Liver (tissue), 9 donors: ENCODE data around the gene TMPRSS5. TPM values are rescaled to one million over a fixed set of nuclear protein-coding genes. Genes with fewer than 3 reads are reported as not detected.

Experiments
- DNase-seq: peaks from one replicate; pipeline ENCODE4 v3.0.0-alpha.2; 2017; ENCODE audit warnings: low spot score
- H3K27ac ChIP-seq, 2 donors: one replicate each; pipeline ENCODE4 v1.7.0; 2013; ENCODE audit warnings: inconsistent platforms in 2 of 2, low read length in 2 of 2, control low read depth in 1 of 2, low read depth in 1 of 2, mild to moderate bottlenecking in 1 of 2
- H3K27me3 ChIP-seq, 4 donors: one replicate each; pipeline versions ENCODE4 v1.6.1 to v1.7.0; 2013; ENCODE audit warnings: low read length in 3 of 4, inconsistent platforms in 1 of 4, mild to moderate bottlenecking in 1 of 4, moderate library complexity in 1 of 4; ENCODE audit not compliant: control insufficient read depth in 4 of 4, insufficient read depth in 4 of 4
- H3K36me3 ChIP-seq, 4 donors: one replicate each; pipeline versions ENCODE4 v1.6.1 to v1.7.0; 2013; ENCODE audit warnings: low read length in 3 of 4, mild to moderate bottlenecking in 3 of 4, low read depth in 1 of 4, moderate library complexity in 1 of 4; ENCODE audit not compliant: control insufficient read depth in 4 of 4, insufficient read depth in 3 of 4
- H3K4me1 ChIP-seq, 4 donors: one replicate each; pipeline versions ENCODE4 v1.6.1 to v1.7.0; 2013; ENCODE audit warnings: low read length in 3 of 4, mild to moderate bottlenecking in 3 of 4, moderate library complexity in 1 of 4; ENCODE audit not compliant: control insufficient read depth in 4 of 4, insufficient read depth in 4 of 4
- H3K4me3 ChIP-seq, 3 donors: one replicate each; pipeline versions ENCODE4 v1.6.1 to v1.7.0; 2013; ENCODE audit warnings: low read length in 3 of 3, control low read depth in 1 of 3, low read depth in 1 of 3, mild to moderate bottlenecking in 1 of 3
- H3K9ac ChIP-seq, 2 donors: one replicate each; pipeline ENCODE4 v1.7.0; 2013; ENCODE audit warnings: low read length in 2 of 2, mild to moderate bottlenecking in 2 of 2, moderate library complexity in 2 of 2, control low read depth in 1 of 2, low read depth in 1 of 2
- H3K9me3 ChIP-seq, 4 donors: one replicate each; pipeline versions ENCODE4 v1.6.1 to v1.7.0; 2013; ENCODE audit warnings: low read length in 3 of 4; ENCODE audit not compliant: control insufficient read depth in 4 of 4
- EGR1 ChIP-seq, 2 donors: IDR thresholded peaks; 2 replicates each; pipeline ENCODE4 v1.6.1; 2016 to 2018; ENCODE audit warnings: antibody characterized with exemption in 2 of 2, low read depth in 2 of 2
- FOXA1 ChIP-seq: IDR thresholded peaks from 2 replicates; pipeline ENCODE4 v1.6.1; 2016; ENCODE audit warnings: antibody characterized with exemption
- FOXA2 ChIP-seq: IDR thresholded peaks from 2 replicates; pipeline ENCODE4 v1.6.1; 2016; ENCODE audit warnings: antibody characterized with exemption
- HNF4A ChIP-seq, 2 donors: conservative IDR thresholded peaks; 2 replicates each; pipeline ENCODE4 v1.6.1; 2016; ENCODE audit warnings: antibody characterized with exemption in 2 of 2, mild to moderate bottlenecking in 2 of 2
- HNF4G ChIP-seq: IDR thresholded peaks from 2 replicates; pipeline ENCODE4 v1.6.1; 2016; ENCODE audit warnings: antibody characterized with exemption
- JUND ChIP-seq, 2 donors: IDR thresholded peaks; 2 replicates each; pipeline ENCODE4 v1.6.1; 2016; ENCODE audit warnings: antibody characterized with exemption in 2 of 2
- NR2F2 ChIP-seq: IDR thresholded peaks from 2 replicates; pipeline ENCODE4 v1.6.1; 2016; ENCODE audit warnings: antibody characterized with exemption
- RAD21 ChIP-seq, 2 donors: IDR thresholded peaks; 2 replicates each; pipeline ENCODE4 v1.6.1; 2016; ENCODE audit warnings: antibody characterized with exemption in 2 of 2, mild to moderate bottlenecking in 2 of 2
- SP1 ChIP-seq: IDR thresholded peaks from 2 replicates; pipeline ENCODE4 v1.6.1; 2018; ENCODE audit warnings: antibody characterized with exemption, mild to moderate bottlenecking
- TAF1 ChIP-seq: conservative IDR thresholded peaks from 2 replicates; pipeline ENCODE4 v1.6.1; 2016; ENCODE audit warnings: antibody characterized with exemption, mild to moderate bottlenecking
- YY1 ChIP-seq: IDR thresholded peaks from 2 replicates; pipeline ENCODE4 v1.6.1; 2016; ENCODE audit warnings: antibody characterized with exemption, mild to moderate bottlenecking
- WGBS: extraction: QIAGEN DNeasy Blood & Tissue Kit; methylation state at CpG from one replicate; pipeline ENCODE4 v1.1.7; 2013; 5-methylcytosine and 5-hydroxymethylcytosine counted together
- polyA plus RNA-seq, 2 donors: library from polyadenylated mRNA; stranded (reverse) in 1 of 2; unstranded in 1 of 2; fragments of 200-250 nt in 1 of 2; fragments of >200 nt in 1 of 2; fragmentation: Nextera tagmentation in 1 of 2; extraction: Ambion mirVana in 1 of 2; gene quantifications; one replicate each; pipeline versions ENCODE4 v1.2.1 to v1.2.3, GENCODE V29; 2013 to 2015
- total RNA-seq, 2 donors: library from RNA; depleted of rRNA; stranded (reverse); fragments of >200 nt; gene quantifications; one replicate each; pipeline ENCODE4 v1.2.3, GENCODE V29; 2014
- TF ChIP-seq, protein P1 (sequence below): IDR thresholded peaks from 2 replicates; pipeline ENCODE4 v1.6.1; 2016; ENCODE audit warnings: antibody characterized with exemption
- TF ChIP-seq, protein P2 (sequence below): fragments of 150-350 bp; IDR thresholded peaks from 2 replicates; pipeline ENCODE4 v1.5.1; 2017; ENCODE audit warnings: improper control_type of control experiment, low read depth, low read length; ENCODE audit not compliant: missing input control
- TF ChIP-seq, protein P3 (sequence below): IDR thresholded peaks from 2 replicates; pipeline ENCODE4 v1.6.1; 2016; ENCODE audit warnings: antibody characterized with exemption, mild to moderate bottlenecking
- TF ChIP-seq, protein P4 (sequence below): IDR thresholded peaks from 2 replicates; pipeline ENCODE4 v1.6.1; 2016; ENCODE audit warnings: antibody characterized with exemption
- donor health status: healthy.
- donor health status: healthy.
- donor health status: healthy.
- donor health status: healthy.
- donor health status: healthy.

The TMPRSS5 gene
- total and polyA plus RNA-seq, 4 donors, result 0.05 to 0.39 (median 0.17) TPM

DNA sequence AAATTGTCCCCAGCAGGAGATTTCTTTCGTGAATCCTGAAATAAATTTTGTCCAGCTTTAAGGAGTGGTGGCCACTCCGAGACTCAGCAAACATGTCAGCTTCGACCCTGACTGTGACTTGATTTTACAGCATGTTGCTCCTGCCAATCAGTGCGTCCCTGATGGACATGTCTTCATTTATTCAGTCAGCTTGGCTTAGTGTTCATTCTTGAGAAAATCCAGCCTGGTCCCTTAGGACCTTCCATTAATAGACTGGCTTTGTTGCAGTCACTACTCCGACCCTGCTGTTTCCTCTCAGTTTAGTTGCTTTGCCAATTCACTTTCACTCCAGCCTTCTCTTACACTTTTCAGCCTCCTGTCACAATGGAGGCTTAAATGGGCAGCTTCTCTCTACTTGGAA is 30.5 kb downstream of the TMPRSS5 start:
- Histone ChIP-seq H3K36me3 (no peaks in the 10 kb centered on the region), H3K4me1 (no peaks in the 10 kb centered on the region), H3K4me3 (no peak overlapping the region), H3K27me3 (no peaks in the 10 kb centered on the region), H3K9ac (no peak overlapping the region), H3K27ac (no peak overlapping the region), H3K9me3 (no peaks in the 10 kb centered on the region)
- DNase-seq, result no peak
- TF ChIP-seq, protein P1, sequence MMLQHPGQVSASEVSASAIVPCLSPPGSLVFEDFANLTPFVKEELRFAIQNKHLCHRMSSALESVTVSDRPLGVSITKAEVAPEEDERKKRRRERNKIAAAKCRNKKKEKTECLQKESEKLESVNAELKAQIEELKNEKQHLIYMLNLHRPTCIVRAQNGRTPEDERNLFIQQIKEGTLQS, result no peak
- TF ChIP-seq FOXA1 (no peak), SP1 (no peak), JUND (IDR thresholded peaks at IDR 0.05) (no peak)
- TF ChIP-seq, protein P2, sequence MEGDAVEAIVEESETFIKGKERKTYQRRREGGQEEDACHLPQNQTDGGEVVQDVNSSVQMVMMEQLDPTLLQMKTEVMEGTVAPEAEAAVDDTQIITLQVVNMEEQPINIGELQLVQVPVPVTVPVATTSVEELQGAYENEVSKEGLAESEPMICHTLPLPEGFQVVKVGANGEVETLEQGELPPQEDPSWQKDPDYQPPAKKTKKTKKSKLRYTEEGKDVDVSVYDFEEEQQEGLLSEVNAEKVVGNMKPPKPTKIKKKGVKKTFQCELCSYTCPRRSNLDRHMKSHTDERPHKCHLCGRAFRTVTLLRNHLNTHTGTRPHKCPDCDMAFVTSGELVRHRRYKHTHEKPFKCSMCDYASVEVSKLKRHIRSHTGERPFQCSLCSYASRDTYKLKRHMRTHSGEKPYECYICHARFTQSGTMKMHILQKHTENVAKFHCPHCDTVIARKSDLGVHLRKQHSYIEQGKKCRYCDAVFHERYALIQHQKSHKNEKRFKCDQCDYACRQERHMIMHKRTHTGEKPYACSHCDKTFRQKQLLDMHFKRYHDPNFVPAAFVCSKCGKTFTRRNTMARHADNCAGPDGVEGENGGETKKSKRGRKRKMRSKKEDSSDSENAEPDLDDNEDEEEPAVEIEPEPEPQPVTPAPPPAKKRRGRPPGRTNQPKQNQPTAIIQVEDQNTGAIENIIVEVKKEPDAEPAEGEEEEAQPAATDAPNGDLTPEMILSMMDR, result no peak
- WGBS, result 83% methylated on average over 5 of the region's 5 CpGs

DNA sequence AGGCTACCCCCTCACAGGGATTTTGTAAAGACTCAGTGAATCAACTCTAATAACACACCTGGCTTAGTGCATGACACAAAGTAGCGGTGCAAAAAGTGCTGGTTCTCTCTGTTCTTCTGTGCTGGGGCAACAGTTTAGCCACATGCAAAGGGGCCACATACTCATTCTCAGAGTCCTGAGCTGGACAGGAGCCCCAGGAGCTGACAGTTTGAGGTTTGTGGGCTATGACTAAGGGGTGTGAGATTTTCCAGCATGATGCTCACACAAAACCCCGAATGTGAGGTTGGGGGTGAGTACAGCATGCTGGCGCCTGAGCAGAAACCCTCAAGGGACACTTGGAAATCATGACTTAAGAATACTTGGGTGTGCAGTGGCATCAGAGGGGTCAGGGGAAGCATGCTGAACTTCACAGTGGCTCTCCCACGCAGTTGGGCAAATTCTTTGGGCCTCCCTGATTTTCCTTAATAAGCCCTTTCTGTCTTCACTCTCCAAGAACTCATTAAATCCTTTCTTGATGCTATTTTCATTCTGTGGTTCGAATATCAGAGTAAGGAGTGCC is 31.0 kb downstream of the TMPRSS5 start:
- no peak overlapping the region for H3K9ac ChIP-seq
- H3K4me3 ChIP-seq, result no peak overlapping the region
- TF ChIP-seq HNF4A (conservative IDR thresholded peaks at IDR 0.05) (no peak), JUND (IDR thresholded peaks at IDR 0.05) (no peak), SP1 (no peak), RAD21 (IDR thresholded peaks at IDR 0.05) (no peak), TAF1 (no peak), EGR1 (IDR thresholded peaks at IDR 0.05; ENCODE audit: low read depth in 2 of 2) (no peak), YY1 (no peak), HNF4G (no peak), NR2F2 (no peak), FOXA2 (no peak)
- TF ChIP-seq, protein P1, result no peak
- TF ChIP-seq, protein P2, result no peak
- TF ChIP-seq, protein P3, sequence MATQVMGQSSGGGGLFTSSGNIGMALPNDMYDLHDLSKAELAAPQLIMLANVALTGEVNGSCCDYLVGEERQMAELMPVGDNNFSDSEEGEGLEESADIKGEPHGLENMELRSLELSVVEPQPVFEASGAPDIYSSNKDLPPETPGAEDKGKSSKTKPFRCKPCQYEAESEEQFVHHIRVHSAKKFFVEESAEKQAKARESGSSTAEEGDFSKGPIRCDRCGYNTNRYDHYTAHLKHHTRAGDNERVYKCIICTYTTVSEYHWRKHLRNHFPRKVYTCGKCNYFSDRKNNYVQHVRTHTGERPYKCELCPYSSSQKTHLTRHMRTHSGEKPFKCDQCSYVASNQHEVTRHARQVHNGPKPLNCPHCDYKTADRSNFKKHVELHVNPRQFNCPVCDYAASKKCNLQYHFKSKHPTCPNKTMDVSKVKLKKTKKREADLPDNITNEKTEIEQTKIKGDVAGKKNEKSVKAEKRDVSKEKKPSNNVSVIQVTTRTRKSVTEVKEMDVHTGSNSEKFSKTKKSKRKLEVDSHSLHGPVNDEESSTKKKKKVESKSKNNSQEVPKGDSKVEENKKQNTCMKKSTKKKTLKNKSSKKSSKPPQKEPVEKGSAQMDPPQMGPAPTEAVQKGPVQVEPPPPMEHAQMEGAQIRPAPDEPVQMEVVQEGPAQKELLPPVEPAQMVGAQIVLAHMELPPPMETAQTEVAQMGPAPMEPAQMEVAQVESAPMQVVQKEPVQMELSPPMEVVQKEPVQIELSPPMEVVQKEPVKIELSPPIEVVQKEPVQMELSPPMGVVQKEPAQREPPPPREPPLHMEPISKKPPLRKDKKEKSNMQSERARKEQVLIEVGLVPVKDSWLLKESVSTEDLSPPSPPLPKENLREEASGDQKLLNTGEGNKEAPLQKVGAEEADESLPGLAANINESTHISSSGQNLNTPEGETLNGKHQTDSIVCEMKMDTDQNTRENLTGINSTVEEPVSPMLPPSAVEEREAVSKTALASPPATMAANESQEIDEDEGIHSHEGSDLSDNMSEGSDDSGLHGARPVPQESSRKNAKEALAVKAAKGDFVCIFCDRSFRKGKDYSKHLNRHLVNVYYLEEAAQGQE, result no peak
- TF ChIP-seq, protein P4, sequence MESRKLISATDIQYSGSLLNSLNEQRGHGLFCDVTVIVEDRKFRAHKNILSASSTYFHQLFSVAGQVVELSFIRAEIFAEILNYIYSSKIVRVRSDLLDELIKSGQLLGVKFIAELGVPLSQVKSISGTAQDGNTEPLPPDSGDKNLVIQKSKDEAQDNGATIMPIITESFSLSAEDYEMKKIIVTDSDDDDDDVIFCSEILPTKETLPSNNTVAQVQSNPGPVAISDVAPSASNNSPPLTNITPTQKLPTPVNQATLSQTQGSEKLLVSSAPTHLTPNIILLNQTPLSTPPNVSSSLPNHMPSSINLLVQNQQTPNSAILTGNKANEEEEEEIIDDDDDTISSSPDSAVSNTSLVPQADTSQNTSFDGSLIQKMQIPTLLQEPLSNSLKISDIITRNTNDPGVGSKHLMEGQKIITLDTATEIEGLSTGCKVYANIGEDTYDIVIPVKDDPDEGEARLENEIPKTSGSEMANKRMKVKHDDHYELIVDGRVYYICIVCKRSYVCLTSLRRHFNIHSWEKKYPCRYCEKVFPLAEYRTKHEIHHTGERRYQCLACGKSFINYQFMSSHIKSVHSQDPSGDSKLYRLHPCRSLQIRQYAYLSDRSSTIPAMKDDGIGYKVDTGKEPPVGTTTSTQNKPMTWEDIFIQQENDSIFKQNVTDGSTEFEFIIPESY, result no peak
- H3K36me3 ChIP-seq, result no peaks in the 10 kb centered on the region
- no peak overlapping the region for H3K27ac ChIP-seq
- H3K4me1 ChIP-seq, result no peaks in the 10 kb centered on the region
- 68% methylated on average over 5 of the region's 5 CpGs for whole genome bisulfite sequencing
- H3K27me3 ChIP-seq, result no peaks in the 10 kb centered on the region
- DNase-seq, result no peak
- H3K9me3 ChIP-seq, result no peaks in the 10 kb centered on the region
